GM18907 (cell line): ENCODE data around the gene TPGS1.

ENCODE experiments used
- ATAC-seq: cut with Tn5 transposase; IDR thresholded peaks from one replicate; pipeline ENCODE4 v1.9.1; 2021; ENCODE audit warnings: mild to moderate bottlenecking, moderate library complexity; ENCODE audit not compliant: unreplicated experiment

TPGS1 gene

GRCh38 chr19:566403-566802, 59.1 kb downstream of the TPGS1 start:
- no peak for ATAC-seq

- no peak for ATAC-seq
These were observed 59.5 kb downstream of the TPGS1 start for GRCh38 chr19:566844-567243.

GRCh38 chr19:567296-567900, 60.1 kb downstream of the TPGS1 start:
- no peak for ATAC-seq
